ENCODE data around the gene SLC39A1. TPM values are rescaled to one million over a fixed set of nuclear protein-coding genes. Genes with fewer than 3 reads are reported as not detected.
A peak's percentile ranks its signal among the peaks of the same experiment; 100 is the strongest.

SLC39A1 gene
- total RNA-seq, 2 experiments from 2014 or later, result 6.4 to 6.9 TPM

DNA sequence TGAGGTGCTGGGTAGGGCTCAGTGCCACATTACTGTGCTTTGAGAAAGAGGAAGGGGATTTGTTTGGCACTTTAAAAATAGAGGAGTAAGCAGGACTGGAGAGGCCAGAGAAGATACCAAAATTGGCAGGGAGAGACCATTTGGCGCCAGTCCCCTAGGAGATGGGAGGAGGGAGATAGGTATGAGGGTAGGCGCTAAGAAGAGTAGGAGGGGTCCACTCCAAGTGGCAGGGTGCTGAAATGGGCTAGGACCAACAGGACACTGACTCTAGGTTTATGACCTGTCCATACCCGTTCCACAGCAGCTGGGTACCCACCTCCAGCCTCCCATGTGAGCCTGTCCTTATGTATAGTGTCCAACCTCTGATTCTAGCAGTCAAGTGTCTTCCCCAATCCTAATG lies 3.9 kb downstream of the SLC39A1 start:
- TF ChIP-seq, protein P1, sequence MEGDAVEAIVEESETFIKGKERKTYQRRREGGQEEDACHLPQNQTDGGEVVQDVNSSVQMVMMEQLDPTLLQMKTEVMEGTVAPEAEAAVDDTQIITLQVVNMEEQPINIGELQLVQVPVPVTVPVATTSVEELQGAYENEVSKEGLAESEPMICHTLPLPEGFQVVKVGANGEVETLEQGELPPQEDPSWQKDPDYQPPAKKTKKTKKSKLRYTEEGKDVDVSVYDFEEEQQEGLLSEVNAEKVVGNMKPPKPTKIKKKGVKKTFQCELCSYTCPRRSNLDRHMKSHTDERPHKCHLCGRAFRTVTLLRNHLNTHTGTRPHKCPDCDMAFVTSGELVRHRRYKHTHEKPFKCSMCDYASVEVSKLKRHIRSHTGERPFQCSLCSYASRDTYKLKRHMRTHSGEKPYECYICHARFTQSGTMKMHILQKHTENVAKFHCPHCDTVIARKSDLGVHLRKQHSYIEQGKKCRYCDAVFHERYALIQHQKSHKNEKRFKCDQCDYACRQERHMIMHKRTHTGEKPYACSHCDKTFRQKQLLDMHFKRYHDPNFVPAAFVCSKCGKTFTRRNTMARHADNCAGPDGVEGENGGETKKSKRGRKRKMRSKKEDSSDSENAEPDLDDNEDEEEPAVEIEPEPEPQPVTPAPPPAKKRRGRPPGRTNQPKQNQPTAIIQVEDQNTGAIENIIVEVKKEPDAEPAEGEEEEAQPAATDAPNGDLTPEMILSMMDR (IDR thresholded peaks at IDR 0.05), result no peak
- Histone ChIP-seq H3K4me3 (ENCODE audit: low read length) (no peak overlapping the region), H3K27ac (ENCODE audit: low read depth in 1 of 2, low read length in 2 of 2) (no peak overlapping the region), H3K36me3 (ENCODE audit: insufficient read depth, low read length) (peaks cover 6% of the 10 kb centered on the region), H3K4me1 (ENCODE audit: insufficient read depth, low read length) (peaks cover 68% of the 10 kb centered on the region), H3K9me3 (ENCODE audit: control insufficient read depth in 1 of 2, insufficient read depth in 1 of 2, low read length in 2 of 2) (no peaks in the 10 kb centered on the region), H3K27me3 (ENCODE audit: control insufficient read depth in 1 of 2, insufficient read depth in 2 of 2, low read length in 2 of 2) (no peaks in the 10 kb centered on the region)
- ATAC-seq (ENCODE audit: poor library complexity) (no peak), DNase-seq (no peak)
- intact Hi-C loops (cut with DNase I, micrococcal nuclease), result loop anchor here (2.0 to 5.0 kb wide), 2 partner anchors 31 to 37 kb away; partner anchors contain the start of genes GATAD2B (in 1 of the 2) and RPS27 (in 1 of the 2)
- POLR2A ChIA-PET, result interaction anchor here (0.8 to 5.0 kb wide), 6 partner anchors 8 to 33 kb away, joined by 3 to 85 read pairs (median 54); partner anchors contain the start of genes CREB3L4, DENND4B, JTB and RPS27
- Mint-ChIP-seq H3K9me3 (no peaks in the 10 kb centered on the region), H3K36me3 (ENCODE audit: low read depth) (peaks cover 37% of the 10 kb centered on the region), H3K27ac (peak overlapping the region; percentile 63), H3K27me3 (no peaks in the 10 kb centered on the region), H3K4me3 (peak overlapping the region; percentile 94), H3K4me1 (ENCODE audit: low read depth) (peaks cover 68% of the 10 kb centered on the region)
- CTCF ChIA-PET, result interaction anchor here (1.7 to 3.9 kb wide), 3 partner anchors 8 to 18 kb away, joined by 3 to 31 read pairs (median 30); partner anchors contain the start of genes CREB3L4, DENND4B and JTB

DNA sequence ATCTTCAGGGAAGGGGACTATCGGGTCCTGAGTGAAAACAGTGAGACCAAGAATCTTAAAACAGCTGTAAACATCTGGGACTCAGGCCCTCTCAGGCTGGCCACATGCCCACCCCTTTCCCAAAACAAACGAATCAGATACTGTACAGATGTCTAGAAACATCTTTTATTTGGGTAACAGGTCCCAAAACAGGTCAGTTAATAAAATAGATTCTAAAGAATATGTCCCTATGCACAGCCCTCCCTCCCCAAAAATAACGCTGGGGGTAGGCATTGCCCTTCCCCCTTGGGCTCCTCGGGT lies 4.4 kb downstream of the SLC39A1 start:
- TF ChIP-seq, protein P1 (IDR thresholded peaks at IDR 0.05), result no peak
- Histone ChIP-seq H3K9me3 (ENCODE audit: control insufficient read depth in 1 of 2, insufficient read depth in 1 of 2, low read length in 2 of 2) (no peaks in the 10 kb centered on the region), H3K4me3 (ENCODE audit: low read length) (no peak overlapping the region), H3K27me3 (ENCODE audit: control insufficient read depth in 1 of 2, insufficient read depth in 2 of 2, low read length in 2 of 2) (no peaks in the 10 kb centered on the region), H3K36me3 (ENCODE audit: insufficient read depth, low read length) (peaks cover 11% of the 10 kb centered on the region), H3K27ac (ENCODE audit: low read depth in 1 of 2, low read length in 2 of 2) (peak overlapping the region in 1 of 2 donors; percentile 68), H3K4me1 (ENCODE audit: insufficient read depth, low read length) (peaks cover 68% of the 10 kb centered on the region)
- Mint-ChIP-seq H3K27ac (peak overlapping the region; percentile 89), H3K36me3 (ENCODE audit: low read depth) (peaks cover 42% of the 10 kb centered on the region), H3K4me1 (ENCODE audit: low read depth) (peaks cover 68% of the 10 kb centered on the region), H3K9me3 (no peaks in the 10 kb centered on the region), H3K4me3 (peak overlapping the region; percentile 94), H3K27me3 (no peaks in the 10 kb centered on the region)
- intact Hi-C loops (cut with DNase I, micrococcal nuclease), result loop anchor here (1.0 to 5.0 kb wide), 8 partner anchors 8 to 37 kb away; partner anchors contain the start of genes JTB (in 2 of the 2), RPS27 (in 2 of the 2), CREB3L4 (in 1 of the 2) and DENND4B (in 1 of the 2)
- CTCF ChIA-PET, result interaction anchor here (1.7 to 3.9 kb wide), 4 partner anchors 8 to 28 kb away, joined by 3 to 31 read pairs (median 22); partner anchors contain the start of genes CREB3L4, DENND4B, JTB and RAB13
- DNase-seq (no peak), ATAC-seq (ENCODE audit: poor library complexity) (no peak)
- POLR2A ChIA-PET, result interaction anchor here (0.6 to 5.0 kb wide), 12 partner anchors 9 to 183 kb away, joined by 3 to 85 read pairs (median 4); partner anchors contain the start of genes CREB3L4, DENND4B, GATAD2B and JTB

DNA sequence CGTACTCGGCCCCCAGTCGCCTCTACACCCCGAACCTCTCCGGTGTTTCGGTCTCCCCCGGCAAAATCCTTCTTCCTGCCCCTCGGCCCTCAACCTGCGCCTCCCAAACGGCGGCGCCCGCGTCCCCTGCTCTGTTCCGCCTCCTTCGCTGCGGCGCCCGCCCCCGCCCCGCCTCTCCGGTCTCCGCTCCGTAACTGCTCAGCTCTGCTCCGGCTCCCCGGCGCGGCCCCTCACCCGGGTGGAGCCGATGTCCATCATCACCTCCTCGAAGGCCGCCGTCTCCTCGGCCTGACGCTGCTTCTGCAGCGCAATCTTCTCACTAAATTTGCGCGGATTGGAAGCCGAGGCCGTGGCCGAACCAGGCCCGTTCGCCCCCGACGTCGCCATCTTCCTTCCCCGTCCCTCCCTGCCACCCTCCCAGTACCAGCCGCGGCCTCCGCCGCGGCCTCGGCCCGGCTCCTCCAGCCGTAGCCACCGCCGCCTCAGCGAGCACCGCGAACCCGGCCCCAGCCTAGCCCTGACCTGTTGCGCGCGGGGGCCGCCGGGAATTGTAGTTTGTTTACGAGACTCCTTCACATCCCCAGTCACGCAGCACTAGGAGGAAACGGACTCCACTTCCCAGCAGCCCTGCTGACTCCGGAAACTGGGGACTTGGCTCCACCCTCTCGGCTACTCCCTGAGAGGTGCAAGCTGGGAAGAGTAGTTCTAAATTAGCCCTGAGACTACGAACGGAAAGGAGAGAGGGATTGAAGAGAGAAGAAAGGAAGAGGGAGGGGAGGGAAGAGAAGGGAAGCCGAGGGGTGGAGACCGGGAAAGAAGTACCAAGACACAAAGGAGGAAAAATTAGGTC lies 5.0 kb downstream of the SLC39A1 start, which contains the start of gene CRTC2:
TSS of gene CRTC2 (minus strand) at position 502 of the 850 bp plus-strand sequence. CDS start at position 387, 115 bp downstream.
- Mint-ChIP-seq H3K4me1 (ENCODE audit: low read depth) (peaks cover 68% of the 10 kb centered on the region), H3K9me3 (no peaks in the 10 kb centered on the region), H3K27ac (peak within 1 kb of the TSS; percentile 89), H3K27me3 (no peaks in the 10 kb centered on the region), H3K36me3 (ENCODE audit: low read depth) (peaks cover 43% of the 10 kb centered on the region), H3K4me3 (peak within 1 kb of the TSS; percentile 94)
- peaks cover 17% of the 10 kb centered on the region for H3K36me3 ChIP-seq (ENCODE audit: insufficient read depth, low read length)
- TF ChIP-seq, protein P1 (IDR thresholded peaks at IDR 0.05), result no peak
- intact Hi-C loops (cut with DNase I, micrococcal nuclease), result loop anchor here (1.0 to 5.0 kb wide), 8 partner anchors 9 to 36 kb away; partner anchors contain the start of genes JTB (in 2 of the 2), RPS27 (in 2 of the 2), CREB3L4 (in 1 of the 2) and DENND4B (in 1 of the 2)
- POLR2A ChIA-PET, result interaction anchor here (0.6 to 5.0 kb wide), 17 partner anchors 9 to 182 kb away, joined by 3 to 85 read pairs (median 4); partner anchors contain the start of genes CREB3L4, DENND4B, GATAD2B and JTB
- H3K4me3 ChIP-seq (ENCODE audit: low read length), result peak within 1 kb of the TSS; percentile 75
- no peaks in the 10 kb centered on the region for H3K27me3 ChIP-seq (ENCODE audit: control insufficient read depth in 1 of 2, insufficient read depth in 2 of 2, low read length in 2 of 2)
- peak within 1 kb of the TSS; percentile 89 to 91 for H3K27ac ChIP-seq (ENCODE audit: low read depth in 1 of 2, low read length in 2 of 2)
- ATAC-seq (ENCODE audit: poor library complexity) (peak; percentile 88), DNase-seq (peak; percentile 93 to 99 (median 97))
- no peaks in the 10 kb centered on the region for H3K9me3 ChIP-seq (ENCODE audit: control insufficient read depth in 1 of 2, insufficient read depth in 1 of 2, low read length in 2 of 2)
- H3K4me1 ChIP-seq (ENCODE audit: insufficient read depth, low read length), result peaks cover 65% of the 10 kb centered on the region
- CTCF ChIA-PET, result interaction anchor here (0.6 to 3.9 kb wide), 5 partner anchors 9 to 149 kb away, joined by 3 to 31 read pairs (median 15); partner anchors contain the start of genes CREB3L4, DENND4B, JTB and RAB13
